ENCODE data around the gene NSUN6.

DNA sequence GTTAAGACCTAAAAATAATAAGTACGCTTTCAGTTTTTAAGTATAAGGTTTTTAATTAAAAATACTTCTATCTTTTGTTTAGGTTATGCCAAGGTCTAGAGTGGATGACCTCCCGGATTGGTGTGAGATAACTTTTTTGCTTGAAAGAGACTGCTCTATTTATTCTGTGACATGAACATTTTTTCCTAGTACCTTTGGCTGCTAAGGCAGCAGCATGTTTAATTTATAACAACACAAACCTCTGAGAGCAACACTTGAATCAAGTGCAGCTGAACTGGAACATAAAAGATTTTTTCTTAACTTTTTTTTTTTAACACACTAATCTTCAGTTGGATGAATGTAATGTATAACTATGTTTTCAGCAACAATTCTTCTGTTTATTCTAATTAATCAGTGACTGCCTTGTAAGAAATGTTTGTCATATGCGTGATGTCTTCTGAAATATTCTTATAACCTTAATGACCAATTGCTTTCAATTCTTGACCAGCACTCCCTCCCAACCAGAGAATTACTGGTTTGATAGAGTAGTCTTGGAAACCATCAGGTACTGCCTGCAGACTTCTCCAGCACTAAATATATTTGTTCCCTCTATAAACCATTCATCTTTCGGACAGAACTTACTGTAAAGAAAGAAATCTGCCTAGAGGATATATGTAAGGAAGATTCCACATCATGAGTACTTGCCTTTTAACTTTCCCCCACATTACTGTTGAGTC, 23.9 kb upstream of the NSUN6 start:
- no peak for TF ChIP-seq SMC3 (IDR thresholded peaks at IDR 0.05; ENCODE audit: borderline replicate concordance, low read length)
- no peak for TF ChIP-seq TAF1 (IDR thresholded peaks at IDR 0.05; ENCODE audit: borderline replicate concordance, low read depth, low read length)
- no peak for TF ChIP-seq REST (IDR thresholded peaks at IDR 0.05; ENCODE audit: low read depth, low read length)
- no peak for TF ChIP-seq HDGF (IDR thresholded peaks at IDR 0.05)
- TF ChIP-seq, protein P1, sequence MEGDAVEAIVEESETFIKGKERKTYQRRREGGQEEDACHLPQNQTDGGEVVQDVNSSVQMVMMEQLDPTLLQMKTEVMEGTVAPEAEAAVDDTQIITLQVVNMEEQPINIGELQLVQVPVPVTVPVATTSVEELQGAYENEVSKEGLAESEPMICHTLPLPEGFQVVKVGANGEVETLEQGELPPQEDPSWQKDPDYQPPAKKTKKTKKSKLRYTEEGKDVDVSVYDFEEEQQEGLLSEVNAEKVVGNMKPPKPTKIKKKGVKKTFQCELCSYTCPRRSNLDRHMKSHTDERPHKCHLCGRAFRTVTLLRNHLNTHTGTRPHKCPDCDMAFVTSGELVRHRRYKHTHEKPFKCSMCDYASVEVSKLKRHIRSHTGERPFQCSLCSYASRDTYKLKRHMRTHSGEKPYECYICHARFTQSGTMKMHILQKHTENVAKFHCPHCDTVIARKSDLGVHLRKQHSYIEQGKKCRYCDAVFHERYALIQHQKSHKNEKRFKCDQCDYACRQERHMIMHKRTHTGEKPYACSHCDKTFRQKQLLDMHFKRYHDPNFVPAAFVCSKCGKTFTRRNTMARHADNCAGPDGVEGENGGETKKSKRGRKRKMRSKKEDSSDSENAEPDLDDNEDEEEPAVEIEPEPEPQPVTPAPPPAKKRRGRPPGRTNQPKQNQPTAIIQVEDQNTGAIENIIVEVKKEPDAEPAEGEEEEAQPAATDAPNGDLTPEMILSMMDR (IDR thresholded peaks at IDR 0.05 in 2 of 3, conservative IDR thresholded peaks at IDR 0.05 in 1 of 3; ENCODE audit: control insufficient read depth in 2 of 3, extremely low read depth in 1 of 3, insufficient read depth in 1 of 3, low read depth in 3 of 3, low read length in 3 of 3) = no peak
- TF ChIP-seq RAD21 (IDR thresholded peaks at IDR 0.05; ENCODE audit: insufficient read depth, low read depth, low read length) = no peak
- no peak for TF ChIP-seq RB1 (IDR thresholded peaks at IDR 0.05; ENCODE audit: borderline replicate concordance)
- no peak for TF ChIP-seq EZH2 (IDR thresholded peaks at IDR 0.05; ENCODE audit: borderline replicate concordance, control insufficient read depth, low read depth, low read length)

All from GM12878 (cell line).